Mucosa of descending colon (tissue), 3 donors: ENCODE measurements around the gene BGN. TPM values are rescaled to one million over a fixed set of nuclear protein-coding genes. Genes with fewer than 3 reads are reported as not detected.

Experiments
- ATAC-seq: fragments of 200-7000 bp; cut with Tn5 transposase; one replicate; pipeline ENCODE4 v1.9.1; 2020; ENCODE audit warnings: mild to moderate bottlenecking, moderate library complexity
- DNase-seq, 3 donors: peaks; one replicate each; pipeline ENCODE4 v3.0.0-alpha.2; 2020
- H3K36me3 ChIP-seq: fragments of 200-600 bp; one replicate; pipeline ENCODE4 v1.8.0; 2021; ENCODE audit warnings: low read depth, mild to moderate bottlenecking
- H3K4me1 ChIP-seq: fragments of 200-600 bp; one replicate; pipeline ENCODE4 v1.8.0; 2021; ENCODE audit warnings: low read depth, mild to moderate bottlenecking
- H3K4me3 ChIP-seq: fragments of 200-600 bp; one replicate; pipeline ENCODE4 v1.8.0; 2021; ENCODE audit warnings: mild to moderate bottlenecking
- H3K9me3 ChIP-seq: fragments of 200-600 bp; one replicate; pipeline ENCODE4 v1.8.0; 2021; ENCODE audit warnings: mild to moderate bottlenecking
- intact Hi-C, 2 donors: fragments of 100-400 bp; cut with DNase I in 1 of 2; cut with micrococcal nuclease in 1 of 2; formaldehyde crosslinking; loops; one replicate each; pipeline versions ENCODE4 v1.11.0 to v1.11.1; 2022; cut with DNase I, micrococcal nuclease
- total RNA-seq, 3 donors: library from RNA; stranded (reverse); fragmentation: NEBNext Ultra II Directional in 2 of 3; extraction: Animal tissue kit (Norgen Biotek cat#: 25700) in 2 of 3; gene quantifications; one replicate each; pipeline versions ENCODE4 v1.2.1 to v1.2.4, GENCODE V29; 2021 to 2023
- TF ChIP-seq, protein P1 (sequence below): fragments of 200-600 bp; IDR thresholded peaks from one replicate; pipeline ENCODE4 v1.8.0; 2022; ENCODE audit warnings: antibody characterized with exemption, mild to moderate bottlenecking
- donor health status: DM: no; HTN: no; CAD: no; lungs with moderate emphysema.
- donor health status: DM: no; HTN: no; CAD: no.
- donor health status: DM: no; HTN: yes; CAD: no.

BGN gene
- total RNA-seq, 3 donors from 2014 or later = 3.5 to 21.8 (median 10.1) TPM

DNA sequence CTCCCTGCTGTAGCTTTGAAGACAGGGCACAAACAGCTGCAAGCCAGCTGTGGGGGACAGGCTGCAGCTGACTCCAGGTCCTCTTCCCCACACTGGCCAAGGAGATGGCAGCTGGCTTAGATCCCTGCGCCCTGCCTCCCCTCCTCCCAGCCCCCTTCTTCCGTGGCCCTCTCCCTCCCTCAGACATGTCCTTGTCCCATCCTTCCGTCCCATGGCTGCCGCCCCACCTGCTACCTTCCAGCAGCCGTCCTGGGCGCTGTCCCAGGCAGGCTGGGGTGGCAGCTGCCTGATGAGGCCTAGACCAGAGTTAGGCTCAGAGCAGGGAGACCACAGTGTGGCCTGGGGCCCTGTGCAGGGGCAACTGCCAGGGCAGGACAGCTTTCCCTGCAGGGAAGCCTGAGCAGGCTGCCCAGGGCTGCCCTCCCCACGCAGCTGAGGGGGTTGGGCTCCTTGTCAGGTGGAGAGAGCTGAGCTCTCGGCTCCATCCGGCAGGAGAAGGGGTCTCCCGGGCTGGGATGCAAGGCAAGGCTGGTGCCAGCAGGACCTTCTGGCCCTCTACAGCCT, 3.3 kb upstream of the BGN start:
- H3K4me1 ChIP-seq = no peaks in the 10 kb centered on the region
- H3K9me3 ChIP-seq = no peaks in the 10 kb centered on the region
- ATAC-seq = no peak
- TF ChIP-seq, protein P1, sequence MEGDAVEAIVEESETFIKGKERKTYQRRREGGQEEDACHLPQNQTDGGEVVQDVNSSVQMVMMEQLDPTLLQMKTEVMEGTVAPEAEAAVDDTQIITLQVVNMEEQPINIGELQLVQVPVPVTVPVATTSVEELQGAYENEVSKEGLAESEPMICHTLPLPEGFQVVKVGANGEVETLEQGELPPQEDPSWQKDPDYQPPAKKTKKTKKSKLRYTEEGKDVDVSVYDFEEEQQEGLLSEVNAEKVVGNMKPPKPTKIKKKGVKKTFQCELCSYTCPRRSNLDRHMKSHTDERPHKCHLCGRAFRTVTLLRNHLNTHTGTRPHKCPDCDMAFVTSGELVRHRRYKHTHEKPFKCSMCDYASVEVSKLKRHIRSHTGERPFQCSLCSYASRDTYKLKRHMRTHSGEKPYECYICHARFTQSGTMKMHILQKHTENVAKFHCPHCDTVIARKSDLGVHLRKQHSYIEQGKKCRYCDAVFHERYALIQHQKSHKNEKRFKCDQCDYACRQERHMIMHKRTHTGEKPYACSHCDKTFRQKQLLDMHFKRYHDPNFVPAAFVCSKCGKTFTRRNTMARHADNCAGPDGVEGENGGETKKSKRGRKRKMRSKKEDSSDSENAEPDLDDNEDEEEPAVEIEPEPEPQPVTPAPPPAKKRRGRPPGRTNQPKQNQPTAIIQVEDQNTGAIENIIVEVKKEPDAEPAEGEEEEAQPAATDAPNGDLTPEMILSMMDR = no peak
- intact Hi-C loops = loop anchor here in 1 of 2 donors (10.0 kb wide), 1 partner anchor 457 kb away; no protein-coding TSS in a partner anchor
- DNase-seq = no peak
- no peaks in the 10 kb centered on the region for H3K36me3 ChIP-seq
- no peak overlapping the region for H3K4me3 ChIP-seq

DNA sequence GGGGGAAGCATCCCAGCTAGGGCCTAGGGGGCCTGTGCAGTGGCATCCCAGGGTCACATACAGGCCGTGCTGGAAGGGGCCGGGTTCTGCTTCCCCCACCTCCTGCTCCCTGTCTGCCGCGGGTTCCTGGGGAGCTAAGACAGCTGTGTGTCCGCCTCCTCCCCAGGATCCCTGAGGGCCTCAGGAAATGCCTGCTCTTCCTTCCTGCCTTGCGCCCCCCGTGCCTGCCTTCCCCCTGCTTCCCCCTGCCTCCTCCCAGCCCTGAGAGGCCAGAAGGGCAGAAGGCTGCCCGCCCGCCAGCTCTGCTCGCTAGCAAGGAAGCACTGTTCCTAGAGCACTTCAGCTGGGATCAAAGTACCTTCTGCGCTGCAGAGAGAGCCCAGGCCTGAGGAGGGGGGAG, 2.9 kb upstream of the BGN start:
- H3K4me1 ChIP-seq = no peaks in the 10 kb centered on the region
- no peaks in the 10 kb centered on the region for H3K36me3 ChIP-seq
- intact Hi-C loops = loop anchor here in 1 of 2 donors (10.0 kb wide), 1 partner anchor 457 kb away; no protein-coding TSS in a partner anchor
- H3K4me3 ChIP-seq = no peak overlapping the region
- ATAC-seq = no peak
- TF ChIP-seq, protein P1 = no peak
- no peaks in the 10 kb centered on the region for H3K9me3 ChIP-seq
- no peak for DNase-seq

DNA sequence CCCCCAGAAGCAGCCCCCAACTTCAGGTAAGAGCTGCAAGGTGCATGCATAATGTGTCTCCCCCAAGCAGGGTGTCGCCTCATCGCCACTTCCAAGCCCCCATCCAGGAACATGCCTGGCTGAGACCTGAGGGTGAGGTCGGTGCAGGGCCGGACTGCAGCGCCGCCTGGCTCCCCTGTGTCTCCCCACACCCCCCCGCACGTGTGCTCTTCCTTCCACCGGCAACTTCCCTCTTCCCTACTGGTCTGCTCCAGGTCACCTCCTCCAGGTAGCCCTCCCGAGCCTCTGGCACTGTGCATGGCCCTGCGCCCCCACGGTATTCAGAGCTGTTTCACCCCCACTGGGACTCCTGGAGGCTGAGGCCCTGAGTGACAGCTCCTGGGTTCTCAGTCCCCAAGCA, 2.2 kb upstream of the BGN start:
- ATAC-seq = no peak
- Histone ChIP-seq H3K9me3 (no peaks in the 10 kb centered on the region), H3K4me3 (no peak overlapping the region), H3K4me1 (no peaks in the 10 kb centered on the region), H3K36me3 (no peaks in the 10 kb centered on the region)
- intact Hi-C loops = loop anchor here in 1 of 2 donors (10.0 kb wide), 1 partner anchor 458 kb away; no protein-coding TSS in a partner anchor
- no peak for DNase-seq
- TF ChIP-seq, protein P1 = no peak

DNA sequence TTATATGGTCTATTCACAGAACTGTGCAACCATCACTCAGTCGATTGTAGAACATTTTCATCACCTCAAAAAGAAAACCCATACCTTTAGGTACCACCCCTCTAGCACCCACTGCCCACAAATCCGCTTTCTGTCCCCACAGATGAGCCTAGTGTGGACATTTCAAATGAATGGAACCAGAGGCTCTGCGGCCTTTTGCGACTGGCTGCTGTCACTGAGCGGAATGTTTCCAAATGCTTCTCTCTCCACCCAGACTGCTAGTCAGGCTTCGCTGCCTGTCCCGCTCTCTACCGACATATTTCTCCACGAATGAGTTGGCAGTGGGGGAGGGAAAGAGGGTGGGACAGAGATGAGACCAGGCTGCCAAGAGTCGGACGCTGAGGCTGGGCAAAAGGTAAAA, 1.7 kb upstream of the BGN start:
- Histone ChIP-seq H3K36me3 (no peaks in the 10 kb centered on the region), H3K4me3 (no peak overlapping the region), H3K9me3 (no peaks in the 10 kb centered on the region), H3K4me1 (no peaks in the 10 kb centered on the region)
- no peak for DNase-seq
- intact Hi-C loops = loop anchor here in 1 of 2 donors (10.0 kb wide), 1 partner anchor 458 kb away; no protein-coding TSS in a partner anchor
- ATAC-seq = no peak
- TF ChIP-seq, protein P1 = no peak

DNA sequence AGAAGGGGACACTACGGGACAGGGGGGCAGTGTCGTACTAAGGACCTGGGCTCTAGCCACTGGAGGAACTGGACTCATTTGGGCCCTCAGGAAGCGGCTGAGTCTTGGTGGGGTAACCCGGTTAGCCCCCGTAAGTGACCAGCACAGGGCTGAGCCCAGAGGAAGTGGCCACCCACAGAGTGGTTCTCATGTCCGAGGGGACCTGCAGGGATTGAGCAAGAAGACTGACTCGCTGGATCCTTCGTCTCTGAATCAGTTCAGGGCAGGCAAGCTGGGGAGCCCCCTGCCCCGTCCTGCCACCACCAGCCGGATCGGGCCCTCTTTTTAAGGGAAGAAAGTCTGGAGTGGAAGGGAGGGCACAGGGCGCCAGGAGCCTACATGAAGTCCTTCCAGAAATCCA, 719 bp upstream of the BGN start:
- intact Hi-C loops = loop anchor here in 1 of 2 donors (10.0 kb wide), 1 partner anchor 459 kb away; no protein-coding TSS in a partner anchor

More for the DNA sequence above, 719 bp upstream of the BGN start:
- H3K4me1 ChIP-seq = no peaks in the 10 kb centered on the region
- TF ChIP-seq, protein P1 = no peak
- ATAC-seq (no peak), DNase-seq (no peak)
- H3K36me3 ChIP-seq = no peaks in the 10 kb centered on the region
- no peak overlapping the region for H3K4me3 ChIP-seq
- no peaks in the 10 kb centered on the region for H3K9me3 ChIP-seq
